Natural killer cell treated with Interleukin-12 subunit alpha and Interleukin-12 subunit beta and Interleukin-15 and Interleukin-18, amount 100 ng/mL, for 72 hours (primary cell): ENCODE results near the gene NDUFAF2. TPM values are rescaled to one million over a fixed set of nuclear protein-coding genes. Genes with fewer than 3 reads are reported as not detected.
"Not testable (repeated sequence)": the region's sequence is repeated elsewhere in the genome, so short reads cannot be mapped to it uniquely, and the experiment has no call there.

Experiments used
- ATAC-seq, 2 donors: fragments of 150-1000 bp; cut with Tn5 transposase in 1 of 2; sonication (Bioruptor Pico), chemical (Tn5 transposase) in 1 of 2; 2 replicates each; pipeline ENCODE4 v1.10.0; 2021
- DNase-seq: peaks from one replicate; pipeline ENCODE4 v3.0.0; 2022; ENCODE audit warnings: low spot score
- H3K27ac Mint-ChIP-seq, 2 donors: 1 replicate in 1 of 2; 2 replicates in 1 of 2; pipeline ENCODE4 v1.8.0; 2022; ENCODE audit warnings: mixed read lengths in 2 of 2, mild to moderate bottlenecking in 1 of 2, moderate library complexity in 1 of 2
- H3K27me3 Mint-ChIP-seq, 2 donors: 1 replicate in 1 of 2; 2 replicates in 1 of 2; pipeline ENCODE4 v1.8.0; 2022; ENCODE audit warnings: mixed read lengths in 2 of 2
- H3K36me3 Mint-ChIP-seq: one replicate; pipeline ENCODE4 v1.8.0; 2022; ENCODE audit warnings: mixed read lengths
- H3K4me1 Mint-ChIP-seq, 2 donors: 1 replicate in 1 of 2; 2 replicates in 1 of 2; pipeline ENCODE4 v1.8.0; 2022; ENCODE audit warnings: low read depth in 2 of 2, mixed read lengths in 2 of 2, mild to moderate bottlenecking in 1 of 2
- H3K4me3 Mint-ChIP-seq: one replicate; pipeline ENCODE4 v1.8.0; 2022; ENCODE audit warnings: mixed read lengths
- H3K9me3 Mint-ChIP-seq: 2 replicates; pipeline ENCODE4 v1.8.0; 2022; ENCODE audit warnings: mixed read lengths
- total RNA-seq, 2 donors: library from RNA; stranded (reverse); gene quantifications; one replicate each; pipeline ENCODE4 v1.2.3, GENCODE V29; 2022

The NDUFAF2 gene
- total RNA-seq, 2 donors from 2014 or later = 18.6 to 29.3 TPM

DNA sequence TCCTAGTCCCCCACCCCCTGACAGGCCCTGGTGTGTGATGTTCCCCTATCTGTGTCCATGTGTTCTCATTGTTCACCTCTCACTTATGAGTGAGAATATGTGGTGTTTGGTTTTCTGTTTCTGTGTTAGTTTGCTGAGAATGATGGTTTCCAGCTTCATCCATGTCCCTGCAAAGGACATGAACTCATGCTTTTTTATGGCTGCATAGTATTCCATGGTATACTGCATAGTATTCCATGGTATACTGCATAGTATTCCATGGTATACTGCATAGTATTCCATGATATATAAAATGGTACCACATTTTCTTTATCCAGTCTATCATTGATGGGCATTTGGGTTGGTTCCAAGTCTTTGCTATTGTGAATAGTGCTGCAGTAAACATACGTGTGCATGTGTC, 86.3 kb downstream of the NDUFAF2 start:
- not testable (repeated sequence) for ATAC-seq, H3K4me1 Mint-ChIP-seq, H3K27ac Mint-ChIP-seq, H3K36me3 Mint-ChIP-seq, H3K9me3 Mint-ChIP-seq, H3K4me3 Mint-ChIP-seq, DNase-seq, H3K27me3 Mint-ChIP-seq

DNA sequence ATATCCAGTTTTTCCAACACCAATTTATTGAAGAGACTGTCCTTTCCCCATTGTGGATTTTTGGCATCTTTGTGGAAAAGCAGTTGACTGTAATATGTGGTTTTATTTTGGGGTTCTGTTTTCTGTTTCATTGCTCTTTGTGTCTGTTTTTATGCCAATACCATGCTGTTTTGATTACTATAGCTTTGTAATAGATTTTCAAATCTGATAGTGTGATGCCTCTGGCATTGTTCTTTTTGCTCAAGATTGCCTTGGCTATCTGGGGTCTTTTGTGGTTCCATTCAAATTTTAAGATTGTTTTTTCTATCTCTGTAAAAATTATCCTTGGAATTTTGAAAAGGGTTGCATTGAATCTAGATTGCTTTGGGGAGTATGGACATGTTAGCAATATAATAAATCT, 99.5 kb downstream of the NDUFAF2 start:
- H3K9me3 Mint-ChIP-seq = no peaks in the 10 kb centered on the region
- H3K27me3 Mint-ChIP-seq = no peaks in the 10 kb centered on the region
- ATAC-seq = no peak
- no peak overlapping the region for H3K27ac Mint-ChIP-seq
- H3K36me3 Mint-ChIP-seq = peaks cover 8% of the 10 kb centered on the region
- no peak for DNase-seq
- H3K4me3 Mint-ChIP-seq = no peak overlapping the region
- no peaks in the 10 kb centered on the region for H3K4me1 Mint-ChIP-seq

DNA sequence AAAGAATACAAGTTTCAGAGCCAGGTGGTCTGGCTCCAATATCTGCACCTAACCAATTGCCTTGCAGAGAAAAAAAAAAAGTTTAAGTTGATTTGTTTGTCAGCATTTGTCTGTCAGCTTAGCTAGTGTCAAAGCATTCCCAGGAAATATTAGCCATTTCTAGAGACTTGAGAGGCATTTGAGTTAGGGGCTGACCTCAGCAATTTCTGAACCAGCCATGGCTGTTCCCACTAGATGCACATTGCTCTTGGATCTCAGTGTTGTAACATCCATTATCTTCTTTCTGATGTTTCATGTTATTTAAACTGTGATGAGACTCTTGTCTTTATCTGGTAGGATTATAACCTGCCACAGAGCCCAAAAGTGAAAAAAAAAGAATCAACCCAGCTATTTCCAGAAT, 102.3 kb downstream of the NDUFAF2 start:
- no peaks in the 10 kb centered on the region for H3K27me3 Mint-ChIP-seq
- no peak overlapping the region for H3K27ac Mint-ChIP-seq
- H3K36me3 Mint-ChIP-seq = peaks cover 8% of the 10 kb centered on the region
- no peak overlapping the region for H3K4me3 Mint-ChIP-seq
- ATAC-seq (no peak), DNase-seq (no peak)
- H3K9me3 Mint-ChIP-seq = no peaks in the 10 kb centered on the region
- H3K4me1 Mint-ChIP-seq = peaks cover 3 to 8% of the 10 kb centered on the region in 2 donors

DNA sequence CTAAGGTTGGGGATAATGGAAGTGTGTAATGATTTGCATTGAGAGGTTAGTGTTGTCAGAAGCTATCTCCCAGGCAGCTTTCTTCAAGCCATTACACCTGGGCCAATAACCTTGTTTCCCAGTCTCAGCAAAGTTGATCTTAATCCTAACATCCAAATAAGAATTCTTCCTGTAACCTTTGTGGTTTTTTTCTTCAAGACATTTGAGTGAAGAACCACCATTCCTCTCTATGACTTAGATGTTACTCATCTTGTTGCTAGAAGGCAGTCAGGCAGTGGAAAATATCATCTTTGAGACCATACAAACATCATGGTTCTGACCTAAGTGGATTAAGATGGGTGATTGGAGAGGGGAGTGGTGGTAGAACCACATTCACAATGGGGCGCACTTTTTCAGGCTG, 103.5 kb downstream of the NDUFAF2 start:
- peaks cover 3 to 8% of the 10 kb centered on the region in 2 donors for H3K4me1 Mint-ChIP-seq
- H3K9me3 Mint-ChIP-seq = no peaks in the 10 kb centered on the region
- ATAC-seq = no peak
- H3K36me3 Mint-ChIP-seq = peaks cover 8% of the 10 kb centered on the region
- no peak overlapping the region for H3K4me3 Mint-ChIP-seq
- no peak overlapping the region for H3K27ac Mint-ChIP-seq
- no peak for DNase-seq
- H3K27me3 Mint-ChIP-seq = no peaks in the 10 kb centered on the region

DNA sequence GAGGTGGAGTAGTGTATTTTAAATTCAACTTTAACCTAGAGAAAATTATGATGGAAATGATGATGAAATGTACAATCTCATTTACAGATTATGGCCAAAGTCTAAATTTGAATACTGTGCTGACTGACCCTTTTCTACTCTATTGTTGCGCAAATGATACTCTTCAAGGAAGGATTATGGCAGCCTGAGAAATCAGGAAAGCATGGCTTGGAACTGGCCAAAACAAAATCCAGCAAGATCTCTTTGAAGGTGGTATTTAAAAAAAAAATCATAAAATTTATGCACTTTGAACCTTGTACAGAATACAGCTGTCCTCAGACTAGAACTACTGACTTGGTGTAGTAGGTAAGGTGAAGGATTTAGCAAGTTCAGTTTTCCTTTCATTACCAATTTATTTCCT, 105.3 kb downstream of the NDUFAF2 start:
- no peak overlapping the region for H3K27ac Mint-ChIP-seq
- H3K27me3 Mint-ChIP-seq = no peaks in the 10 kb centered on the region
- H3K4me3 Mint-ChIP-seq = no peak overlapping the region
- peaks cover 3 to 8% of the 10 kb centered on the region in 2 donors for H3K4me1 Mint-ChIP-seq
- DNase-seq (no peak), ATAC-seq (no peak)
- H3K9me3 Mint-ChIP-seq = no peaks in the 10 kb centered on the region
- H3K36me3 Mint-ChIP-seq = peaks cover 4% of the 10 kb centered on the region

DNA sequence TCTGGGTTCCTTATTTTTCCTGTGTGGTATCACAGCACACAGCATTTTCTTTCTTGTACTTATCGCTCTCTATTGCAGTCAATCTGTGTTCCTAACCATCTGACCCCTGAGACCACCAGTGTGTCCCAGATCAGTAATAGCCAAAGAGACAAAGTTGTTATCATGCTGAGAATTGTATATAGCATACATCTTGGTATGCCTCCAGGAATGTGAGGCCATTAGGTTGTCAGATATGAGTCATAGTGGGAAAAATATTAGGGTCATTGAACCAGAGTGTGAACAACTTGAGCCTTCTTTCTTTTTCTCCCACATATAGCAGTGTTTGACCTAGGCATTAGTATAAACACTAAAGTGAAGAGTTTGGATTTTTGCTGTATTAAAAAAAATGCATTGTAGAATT, 106.3 kb downstream of the NDUFAF2 start:
- peaks cover 3 to 8% of the 10 kb centered on the region in 2 donors for H3K4me1 Mint-ChIP-seq
- DNase-seq (no peak), ATAC-seq (no peak)
- H3K27ac Mint-ChIP-seq = no peak overlapping the region
- H3K27me3 Mint-ChIP-seq = no peaks in the 10 kb centered on the region
- no peaks in the 10 kb centered on the region for H3K36me3 Mint-ChIP-seq
- H3K4me3 Mint-ChIP-seq = no peak overlapping the region
- no peaks in the 10 kb centered on the region for H3K9me3 Mint-ChIP-seq

DNA sequence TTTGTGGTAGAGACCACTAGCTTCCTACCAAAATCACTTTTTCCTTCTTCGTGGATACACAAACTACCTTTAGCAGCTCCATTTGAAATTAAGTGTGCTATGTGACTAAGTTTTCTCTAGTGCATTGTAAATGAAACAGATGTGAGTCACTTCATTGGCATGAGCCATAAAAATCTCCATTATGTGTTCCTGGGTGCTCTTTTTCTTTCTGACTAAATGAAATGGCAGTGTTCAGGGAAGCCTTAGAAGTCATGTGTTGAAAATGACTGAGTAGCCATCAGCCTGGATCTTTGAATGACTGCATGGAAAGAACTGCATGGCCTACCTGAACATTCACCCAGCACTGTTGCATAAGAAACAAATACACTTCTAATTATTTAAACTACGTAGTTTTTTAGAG, 107.9 kb downstream of the NDUFAF2 start:
- Mint-ChIP-seq H3K27me3 (no peaks in the 10 kb centered on the region), H3K36me3 (no peaks in the 10 kb centered on the region), H3K9me3 (no peaks in the 10 kb centered on the region), H3K27ac (no peak overlapping the region), H3K4me1 (peaks cover 3 to 8% of the 10 kb centered on the region in 2 donors), H3K4me3 (no peak overlapping the region)
- ATAC-seq = no peak
- DNase-seq = no peak

DNA sequence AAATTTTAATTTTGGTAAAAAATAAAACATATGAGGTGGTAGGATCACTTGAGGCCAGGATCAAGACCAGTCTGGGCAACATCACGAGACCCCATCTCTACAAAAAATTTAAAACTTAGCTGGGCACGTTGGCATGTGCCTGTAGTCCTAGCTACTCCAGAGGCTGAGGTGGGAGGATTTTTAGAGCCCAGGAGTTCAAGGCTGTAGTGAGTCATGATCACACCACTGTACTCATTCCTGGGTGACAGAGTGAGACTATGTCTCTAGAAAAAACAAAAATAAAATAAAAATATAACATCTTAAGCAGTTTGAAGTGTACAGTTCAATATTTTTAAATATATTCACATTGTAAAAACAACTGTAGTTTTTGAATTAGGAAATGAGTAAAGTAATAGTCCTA, 108.9 kb downstream of the NDUFAF2 start:
- Mint-ChIP-seq H3K27me3 (no peaks in the 10 kb centered on the region), H3K27ac (no peak overlapping the region), H3K9me3 (no peaks in the 10 kb centered on the region), H3K4me3 (no peak overlapping the region), H3K36me3 (no peaks in the 10 kb centered on the region), H3K4me1 (peaks cover 3 to 8% of the 10 kb centered on the region in 2 donors)
- DNase-seq (no peak), ATAC-seq (no peak)

DNA sequence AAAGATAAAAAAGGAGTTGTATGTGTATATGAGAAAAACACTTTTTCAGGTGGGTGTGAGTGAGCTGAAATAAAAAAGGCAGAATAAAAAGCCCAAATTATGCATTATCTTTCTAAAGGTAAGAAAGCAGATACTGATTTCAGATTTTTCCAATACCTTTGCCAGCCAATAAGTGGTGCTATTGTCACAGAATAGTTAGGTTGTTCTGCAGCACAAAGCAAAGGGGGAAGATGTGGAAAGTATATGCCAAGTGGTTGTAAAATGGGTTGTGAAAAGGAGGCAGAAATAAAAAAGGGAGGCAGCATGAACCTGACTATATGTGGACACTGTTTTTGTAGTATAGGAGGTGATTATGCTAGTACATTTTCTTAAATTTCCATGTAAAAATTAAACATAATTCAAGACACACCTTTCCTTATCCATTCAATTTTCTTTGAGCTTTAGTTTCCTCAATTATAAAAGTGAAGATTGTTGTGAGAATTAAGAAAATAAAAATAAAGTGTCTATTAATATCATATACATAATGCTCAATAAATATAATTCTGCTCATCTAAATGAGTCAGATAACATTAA, 110.5 kb downstream of the NDUFAF2 start:
- Mint-ChIP-seq H3K4me3 (no peak overlapping the region), H3K36me3 (no peaks in the 10 kb centered on the region), H3K4me1 (peaks cover 3 to 8% of the 10 kb centered on the region in 2 donors), H3K9me3 (no peaks in the 10 kb centered on the region), H3K27me3 (no peaks in the 10 kb centered on the region), H3K27ac (no peak overlapping the region)
- no peak for ATAC-seq
- no peak for DNase-seq

DNA sequence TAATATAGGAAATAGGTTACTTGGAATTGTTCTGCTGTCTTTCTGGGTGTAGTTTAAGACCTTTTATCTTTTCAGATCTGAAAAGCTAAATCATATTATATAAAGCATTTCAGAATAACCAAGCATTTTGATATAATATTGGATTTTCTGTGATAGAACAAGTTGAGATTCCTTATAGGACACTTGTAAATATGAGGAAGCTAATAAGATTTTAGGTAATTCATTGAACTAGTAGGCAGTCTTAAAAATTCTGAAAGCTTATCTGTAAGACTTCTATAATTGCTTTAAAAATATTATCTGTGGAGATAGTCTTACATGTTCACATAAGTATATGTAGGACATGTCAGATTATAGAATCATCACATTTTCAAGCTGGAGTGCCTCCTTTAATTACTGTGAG, 114.5 kb downstream of the NDUFAF2 start:
- H3K36me3 Mint-ChIP-seq = peaks cover 10% of the 10 kb centered on the region
- no peak overlapping the region for H3K27ac Mint-ChIP-seq
- no peak overlapping the region for H3K4me3 Mint-ChIP-seq
- H3K9me3 Mint-ChIP-seq = peaks cover 4% of the 10 kb centered on the region
- ATAC-seq (no peak), DNase-seq (no peak)
- no peaks in the 10 kb centered on the region for H3K4me1 Mint-ChIP-seq
- H3K27me3 Mint-ChIP-seq = no peaks in the 10 kb centered on the region

DNA sequence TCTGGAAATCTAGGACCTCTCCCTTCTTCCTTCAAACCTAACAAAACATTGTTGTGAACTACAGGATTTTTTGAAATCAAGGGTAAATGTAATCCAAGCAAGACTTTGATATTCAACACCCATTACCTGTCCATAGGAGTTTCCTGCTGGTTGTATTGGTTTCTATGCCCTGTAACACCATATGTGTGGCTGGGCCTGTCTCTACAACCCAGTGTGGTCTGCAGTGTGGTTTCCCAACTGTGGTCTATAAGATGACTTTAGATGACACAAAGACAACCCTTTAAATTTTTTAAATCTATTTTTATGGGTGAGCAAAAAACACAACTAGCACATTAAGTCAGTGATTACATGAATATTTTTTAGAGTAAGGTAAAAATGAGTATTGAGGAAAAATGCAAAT, 124.1 kb downstream of the NDUFAF2 start:
- Mint-ChIP-seq H3K9me3 (peaks cover 4% of the 10 kb centered on the region), H3K4me3 (no peak overlapping the region), H3K4me1 (peaks cover 3 to 6% of the 10 kb centered on the region in 2 donors), H3K36me3 (no peaks in the 10 kb centered on the region), H3K27ac (no peak overlapping the region), H3K27me3 (no peaks in the 10 kb centered on the region)
- no peak for DNase-seq
- peak in 1 of 2 donors; percentile 59 for ATAC-seq

DNA sequence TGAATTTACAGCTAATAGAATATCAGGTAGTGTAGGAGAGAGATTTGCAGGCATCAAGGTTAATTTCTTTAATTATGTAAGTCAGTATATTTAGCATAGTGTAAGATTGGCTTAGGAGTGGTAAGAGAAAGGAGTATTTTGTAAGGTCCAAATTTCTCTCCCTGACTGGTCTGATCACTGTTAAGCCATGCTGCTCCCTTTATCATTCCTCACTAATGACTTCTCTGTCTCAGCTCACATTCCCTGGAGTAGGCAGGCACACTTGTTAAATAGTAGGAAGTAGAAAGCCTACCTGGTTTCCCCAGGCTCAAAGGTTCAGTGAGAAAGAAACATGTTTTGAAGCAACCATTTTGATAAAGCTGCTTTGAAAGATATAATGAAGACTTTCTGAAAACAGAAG, 126.5 kb downstream of the NDUFAF2 start:
- H3K36me3 Mint-ChIP-seq = no peaks in the 10 kb centered on the region
- H3K4me1 Mint-ChIP-seq = peaks cover 3 to 6% of the 10 kb centered on the region in 2 donors
- no peak for ATAC-seq
- H3K27me3 Mint-ChIP-seq = no peaks in the 10 kb centered on the region
- peaks cover 4% of the 10 kb centered on the region for H3K9me3 Mint-ChIP-seq
- DNase-seq = no peak
- no peak overlapping the region for H3K27ac Mint-ChIP-seq
- H3K4me3 Mint-ChIP-seq = no peak overlapping the region

DNA sequence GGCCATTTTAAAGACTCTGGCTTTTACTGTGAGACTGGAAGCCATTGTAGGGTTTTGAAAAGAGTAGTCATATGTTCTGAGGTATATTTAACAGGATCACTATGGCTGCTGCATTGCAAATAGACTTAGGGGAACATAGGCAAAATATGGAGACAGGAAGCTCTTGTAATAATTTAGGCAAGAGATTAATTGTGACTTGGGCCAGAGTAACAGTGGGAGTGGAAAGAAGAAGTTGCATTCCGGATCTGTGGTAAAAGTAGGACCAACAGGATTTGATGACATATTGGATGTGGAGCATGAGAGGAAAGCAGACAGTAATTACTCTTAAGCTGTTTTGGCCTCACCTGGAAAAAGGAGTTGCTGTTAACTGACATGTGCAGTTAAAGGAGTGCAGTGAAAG, 131.6 kb downstream of the NDUFAF2 start:
- H3K4me1 Mint-ChIP-seq = no peaks in the 10 kb centered on the region
- DNase-seq (no peak), ATAC-seq (no peak)
- H3K27ac Mint-ChIP-seq = no peak overlapping the region
- H3K27me3 Mint-ChIP-seq = no peaks in the 10 kb centered on the region
- H3K36me3 Mint-ChIP-seq = no peaks in the 10 kb centered on the region
- no peak overlapping the region for H3K4me3 Mint-ChIP-seq
- H3K9me3 Mint-ChIP-seq = no peaks in the 10 kb centered on the region

DNA sequence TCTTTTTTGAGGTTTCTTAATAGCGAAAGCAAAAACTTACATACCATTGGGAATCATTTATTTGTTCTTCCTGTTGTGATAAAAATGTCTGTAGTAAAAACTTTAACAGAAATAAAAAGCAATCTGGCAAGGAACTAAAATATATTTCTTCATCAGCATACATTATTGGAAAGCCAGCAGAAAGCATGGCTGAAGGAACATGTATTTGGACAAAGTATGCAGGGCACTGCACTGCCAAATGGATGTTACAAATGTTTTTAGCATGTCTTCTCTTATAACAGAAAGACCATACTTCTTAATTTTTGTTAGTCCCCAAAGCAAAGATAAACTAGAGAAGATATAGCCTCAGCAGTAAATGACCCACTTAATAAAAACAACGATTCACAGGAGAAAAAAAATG, 136.7 kb downstream of the NDUFAF2 start:
- H3K36me3 Mint-ChIP-seq = peaks cover 6% of the 10 kb centered on the region
- ATAC-seq = no peak

More for the DNA sequence above, 136.7 kb downstream of the NDUFAF2 start:
- no peak for DNase-seq
- H3K4me3 Mint-ChIP-seq = no peak overlapping the region
- H3K9me3 Mint-ChIP-seq = no peaks in the 10 kb centered on the region
- no peaks in the 10 kb centered on the region for H3K4me1 Mint-ChIP-seq
- no peaks in the 10 kb centered on the region for H3K27me3 Mint-ChIP-seq
- H3K27ac Mint-ChIP-seq = no peak overlapping the region
